ENCODE data around the gene TNRC6C.

Gene TNRC6C

DNA sequence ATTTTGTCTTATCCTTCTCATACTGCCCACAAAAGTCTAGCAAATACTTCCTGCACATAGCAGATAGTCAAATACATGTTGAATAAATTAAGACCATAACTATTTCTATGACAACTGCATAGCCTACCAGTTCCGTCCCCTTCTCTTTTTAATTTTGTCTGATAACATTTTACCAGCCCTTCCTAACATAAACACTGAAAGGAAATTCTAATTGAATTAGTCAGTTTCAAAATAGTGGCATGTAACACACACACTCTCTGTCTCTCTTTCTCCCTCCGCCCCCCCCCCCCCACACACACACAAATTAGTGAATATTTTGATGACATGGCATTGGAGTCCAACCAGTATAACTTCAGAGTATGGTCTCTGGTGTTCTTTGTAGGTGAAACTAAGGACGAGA lies 41.8 kb downstream of the TNRC6C start:
- H3K27ac ChIP-seq = no peak overlapping the region
- TF ChIP-seq, protein P1, sequence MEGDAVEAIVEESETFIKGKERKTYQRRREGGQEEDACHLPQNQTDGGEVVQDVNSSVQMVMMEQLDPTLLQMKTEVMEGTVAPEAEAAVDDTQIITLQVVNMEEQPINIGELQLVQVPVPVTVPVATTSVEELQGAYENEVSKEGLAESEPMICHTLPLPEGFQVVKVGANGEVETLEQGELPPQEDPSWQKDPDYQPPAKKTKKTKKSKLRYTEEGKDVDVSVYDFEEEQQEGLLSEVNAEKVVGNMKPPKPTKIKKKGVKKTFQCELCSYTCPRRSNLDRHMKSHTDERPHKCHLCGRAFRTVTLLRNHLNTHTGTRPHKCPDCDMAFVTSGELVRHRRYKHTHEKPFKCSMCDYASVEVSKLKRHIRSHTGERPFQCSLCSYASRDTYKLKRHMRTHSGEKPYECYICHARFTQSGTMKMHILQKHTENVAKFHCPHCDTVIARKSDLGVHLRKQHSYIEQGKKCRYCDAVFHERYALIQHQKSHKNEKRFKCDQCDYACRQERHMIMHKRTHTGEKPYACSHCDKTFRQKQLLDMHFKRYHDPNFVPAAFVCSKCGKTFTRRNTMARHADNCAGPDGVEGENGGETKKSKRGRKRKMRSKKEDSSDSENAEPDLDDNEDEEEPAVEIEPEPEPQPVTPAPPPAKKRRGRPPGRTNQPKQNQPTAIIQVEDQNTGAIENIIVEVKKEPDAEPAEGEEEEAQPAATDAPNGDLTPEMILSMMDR (conservative IDR thresholded peaks at IDR 0.05) = no peak

DNA sequence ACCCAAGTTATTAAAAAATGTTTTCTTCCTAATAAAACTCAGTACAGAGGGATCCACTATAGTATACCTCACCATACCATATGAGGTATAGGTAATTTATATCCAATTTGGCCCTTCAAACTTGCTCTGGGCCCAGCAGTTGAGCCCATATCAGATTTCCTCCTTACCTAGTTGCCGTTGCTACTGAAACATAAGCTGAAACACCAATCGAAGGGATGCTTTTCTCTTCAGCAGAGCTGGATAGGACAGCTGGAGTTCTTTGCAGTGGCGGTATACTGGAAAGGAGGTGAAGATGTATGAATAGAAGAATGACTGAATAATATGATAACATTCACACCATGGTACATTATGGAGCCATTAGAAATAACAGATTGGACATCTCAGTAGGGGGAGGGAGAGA lies 42.7 kb downstream of the TNRC6C start:
- TF ChIP-seq, protein P1 (conservative IDR thresholded peaks at IDR 0.05) = no peak
- no peak overlapping the region for H3K27ac ChIP-seq

DNA sequence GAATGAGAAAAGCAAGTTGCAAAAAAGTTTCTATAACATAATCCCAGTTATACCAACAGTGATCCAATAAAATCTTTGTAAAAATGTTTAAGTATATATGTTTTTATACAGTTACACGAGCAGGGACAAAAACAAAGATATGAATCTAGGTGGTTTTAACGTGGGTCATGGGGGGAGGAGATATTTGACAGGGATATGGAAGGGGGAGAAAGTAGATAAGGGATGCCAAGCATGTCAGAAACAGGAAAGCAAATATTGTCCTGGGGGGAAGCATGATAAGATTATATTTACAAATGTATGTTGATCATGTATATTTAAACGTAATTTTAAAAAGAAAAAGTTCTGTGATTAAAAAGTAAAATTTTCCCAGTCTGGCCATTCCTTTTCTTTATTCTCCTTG lies 43.1 kb downstream of the TNRC6C start:
- no peak overlapping the region for H3K27ac ChIP-seq
- TF ChIP-seq, protein P1 (conservative IDR thresholded peaks at IDR 0.05) = no peak

DNA sequence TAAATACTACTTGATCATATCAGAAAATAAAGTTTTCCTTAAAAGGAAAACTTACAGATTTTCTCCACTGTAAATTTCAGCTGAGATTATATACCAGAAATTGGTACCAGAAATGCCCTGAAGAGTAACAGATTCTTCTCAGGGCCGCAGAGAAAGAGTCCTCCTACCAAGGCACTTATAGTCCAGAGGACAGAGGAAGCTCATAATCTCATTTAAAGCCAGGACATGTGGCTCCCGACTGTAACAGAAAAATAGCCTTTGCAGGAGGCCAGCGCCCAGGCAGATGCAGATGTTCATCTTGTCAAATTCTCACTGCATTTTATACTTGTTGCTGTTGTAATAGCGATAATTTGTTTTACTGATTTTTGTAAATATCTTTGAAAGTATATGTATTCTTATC lies 43.7 kb downstream of the TNRC6C start:
- TF ChIP-seq, protein P1 (conservative IDR thresholded peaks at IDR 0.05) = no peak
- H3K27ac ChIP-seq = no peak overlapping the region

DNA sequence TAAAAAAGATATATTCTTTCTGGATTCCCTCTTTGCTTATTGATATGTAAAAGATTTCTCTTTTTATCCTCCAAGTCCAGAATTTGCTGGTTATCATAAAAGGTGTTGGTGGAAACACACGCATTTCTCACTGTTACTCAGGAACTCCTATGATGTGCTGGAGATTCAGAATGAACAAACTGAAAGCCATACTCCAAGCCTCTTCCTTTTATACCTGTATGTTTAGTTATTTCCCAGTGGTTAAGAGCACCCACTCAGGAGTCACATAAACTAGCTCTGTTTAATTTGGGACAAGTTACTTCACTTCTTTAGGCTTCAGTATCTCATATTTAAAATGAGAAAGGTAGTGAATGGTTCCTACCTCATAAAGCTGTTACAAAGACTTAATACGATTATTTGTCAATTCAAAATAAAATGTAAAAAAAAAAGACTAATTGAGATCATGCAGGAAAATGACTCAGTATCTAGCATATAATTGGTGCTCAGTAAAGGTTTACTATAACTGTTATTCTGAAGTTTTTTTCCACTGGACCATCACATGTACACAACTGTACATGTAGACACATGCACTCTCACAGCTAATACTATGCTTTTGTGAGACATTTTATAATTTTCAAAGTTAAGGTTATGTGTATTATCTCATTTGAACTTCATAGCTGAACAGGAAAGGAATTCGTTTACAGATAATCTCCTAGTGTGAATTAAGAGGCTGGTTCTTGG lies 47.1 kb downstream of the TNRC6C start:
- no peak overlapping the region for H3K27ac ChIP-seq
- TF ChIP-seq, protein P1 (conservative IDR thresholded peaks at IDR 0.05) = no peak

DNA sequence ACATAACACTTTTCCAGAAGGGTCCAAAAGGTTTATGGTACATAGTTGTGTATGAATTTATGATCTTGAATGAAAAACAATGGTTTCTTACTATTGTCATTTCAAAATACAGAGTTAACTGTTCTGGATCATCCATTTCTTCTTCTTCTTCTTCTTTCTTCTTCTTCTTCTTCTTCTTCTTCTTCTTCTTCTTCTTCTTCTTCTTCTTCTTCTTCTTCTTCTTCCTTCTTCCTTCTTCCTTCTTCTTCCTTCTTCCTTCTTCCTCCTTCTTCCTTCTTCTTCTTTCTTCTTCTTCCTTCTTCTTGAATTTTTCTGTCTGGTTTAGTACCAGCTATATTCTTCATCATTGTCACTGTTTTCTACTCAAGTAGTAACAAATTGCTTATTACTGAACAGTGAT lies 47.8 kb downstream of the TNRC6C start:
- TF ChIP-seq, protein P1 (conservative IDR thresholded peaks at IDR 0.05) = no peak
- H3K27ac ChIP-seq = no peak overlapping the region

DNA sequence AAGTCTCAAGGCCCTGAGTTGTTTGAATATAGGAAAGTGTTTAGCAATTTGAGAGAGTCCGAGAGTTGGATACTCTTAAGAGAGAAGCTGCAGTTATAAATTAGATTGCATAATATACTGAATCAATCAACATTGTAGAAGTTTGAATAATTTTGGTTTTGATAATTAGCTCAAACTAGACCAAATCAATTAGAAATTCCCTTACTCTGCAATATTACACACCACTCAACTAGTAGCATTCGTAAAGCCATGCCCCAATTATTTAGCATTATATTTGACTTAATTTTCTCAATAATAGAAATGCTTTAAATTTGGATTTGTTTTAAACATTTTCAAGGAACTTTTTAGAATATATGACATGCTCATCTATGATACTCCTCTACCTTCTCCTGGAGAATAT lies 49.1 kb downstream of the TNRC6C start:
- TF ChIP-seq, protein P1 (conservative IDR thresholded peaks at IDR 0.05) = no peak
- no peak overlapping the region for H3K27ac ChIP-seq
